HuH-7 (cell line): ENCODE data around the gene PI4K2A.

Experiments used
- DNase-seq: peaks from one replicate; pipeline ENCODE4 v3.0.0; 2011; ENCODE audit warnings: low spot score

The PI4K2A gene

DNA sequence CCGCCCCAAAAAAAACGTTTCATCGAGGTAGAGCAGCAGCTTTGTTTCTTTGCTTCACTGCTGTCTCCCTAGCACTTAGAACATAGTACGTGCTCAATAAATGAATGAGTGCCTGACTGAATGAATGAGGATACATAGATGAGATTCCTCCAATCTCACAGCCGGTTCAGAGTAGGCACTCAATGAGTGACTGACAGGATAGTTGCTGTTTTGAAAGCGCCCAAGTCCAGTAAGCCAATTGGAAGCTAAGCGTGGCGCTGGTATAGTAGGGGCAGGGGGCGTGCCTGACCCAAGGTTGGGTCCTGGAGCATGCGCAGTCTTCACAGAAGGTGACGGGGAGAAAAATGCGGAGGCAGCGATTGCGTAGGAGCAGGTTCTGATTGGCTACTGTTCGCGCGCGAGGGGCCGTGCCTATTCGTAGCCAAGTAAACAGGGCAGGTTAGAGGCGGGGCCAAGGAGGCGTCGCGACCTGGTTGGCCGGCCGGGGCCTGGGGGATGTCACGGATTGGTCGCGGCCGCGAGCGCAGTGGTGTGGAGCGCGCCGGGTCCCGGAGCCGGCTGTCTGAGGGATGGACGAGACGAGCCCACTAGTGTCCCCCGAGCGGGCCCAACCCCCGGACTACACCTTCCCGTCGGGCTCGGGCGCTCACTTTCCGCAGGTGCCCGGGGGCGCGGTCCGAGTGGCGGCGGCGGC, at the start of gene PI4K2A:
Gene PI4K2A (plus strand): TSS at position 498 of the 694 bp plus-strand sequence. CDS start 72 bp downstream, at position 570.
- peak; percentile 95 for DNase-seq

DNA sequence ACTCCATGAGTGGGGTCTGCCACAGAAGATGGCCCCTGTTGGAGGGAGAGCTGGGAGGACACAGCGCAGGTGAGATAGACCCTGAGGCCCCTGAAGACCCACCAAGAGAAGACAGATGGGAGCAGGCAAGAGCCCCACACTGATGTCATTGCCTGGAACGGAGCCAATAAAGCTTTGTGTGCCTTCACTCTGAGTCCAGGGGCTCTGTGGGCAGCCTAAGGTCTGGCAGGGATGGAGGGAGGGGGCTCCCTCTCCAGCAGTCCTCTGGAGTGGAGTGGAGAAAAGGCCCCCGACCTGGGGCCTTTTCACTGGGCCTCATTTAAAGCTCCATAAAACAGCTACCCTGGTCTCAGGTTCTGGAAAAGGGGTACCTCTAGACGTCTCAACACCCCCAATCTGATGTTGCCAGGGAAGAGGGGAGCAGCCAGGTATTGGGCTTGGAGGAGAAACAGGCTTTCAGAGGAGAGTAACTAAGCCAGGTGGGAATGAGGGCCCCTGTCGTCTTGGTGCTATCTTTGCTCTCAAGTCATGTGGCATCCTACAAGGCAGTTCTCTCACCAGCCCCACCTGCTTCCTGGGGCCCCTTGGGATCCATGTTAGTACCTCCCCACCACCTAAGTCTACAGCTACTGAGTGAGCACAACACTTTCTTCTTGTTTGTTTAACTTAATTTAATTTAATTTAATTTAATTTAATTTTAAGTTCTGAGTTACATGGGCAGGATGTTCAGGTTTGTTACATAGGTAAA, 49.5 kb upstream of the PI4K2A start:
- DNase-seq, result no peak

DNA sequence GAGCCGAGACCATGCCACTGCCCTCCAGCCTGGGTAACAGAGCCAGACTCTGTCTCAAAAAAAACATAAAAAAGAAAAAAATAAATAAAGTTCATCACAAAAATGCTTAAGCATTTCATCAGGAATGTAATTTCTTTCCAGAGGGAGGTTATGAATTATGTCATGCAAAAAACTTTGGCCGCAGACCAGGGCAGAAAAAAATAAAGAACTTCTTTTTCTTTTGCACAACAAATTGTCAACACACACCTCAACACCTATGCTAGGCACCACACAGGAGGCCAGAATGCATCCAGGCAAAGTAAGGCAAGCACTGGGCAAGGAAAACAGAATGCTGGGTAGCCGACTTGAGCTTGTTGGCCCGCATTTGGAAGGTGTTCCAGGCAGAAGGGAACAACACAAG, 47.0 kb upstream of the PI4K2A start:
- DNase-seq, result no peak

DNA sequence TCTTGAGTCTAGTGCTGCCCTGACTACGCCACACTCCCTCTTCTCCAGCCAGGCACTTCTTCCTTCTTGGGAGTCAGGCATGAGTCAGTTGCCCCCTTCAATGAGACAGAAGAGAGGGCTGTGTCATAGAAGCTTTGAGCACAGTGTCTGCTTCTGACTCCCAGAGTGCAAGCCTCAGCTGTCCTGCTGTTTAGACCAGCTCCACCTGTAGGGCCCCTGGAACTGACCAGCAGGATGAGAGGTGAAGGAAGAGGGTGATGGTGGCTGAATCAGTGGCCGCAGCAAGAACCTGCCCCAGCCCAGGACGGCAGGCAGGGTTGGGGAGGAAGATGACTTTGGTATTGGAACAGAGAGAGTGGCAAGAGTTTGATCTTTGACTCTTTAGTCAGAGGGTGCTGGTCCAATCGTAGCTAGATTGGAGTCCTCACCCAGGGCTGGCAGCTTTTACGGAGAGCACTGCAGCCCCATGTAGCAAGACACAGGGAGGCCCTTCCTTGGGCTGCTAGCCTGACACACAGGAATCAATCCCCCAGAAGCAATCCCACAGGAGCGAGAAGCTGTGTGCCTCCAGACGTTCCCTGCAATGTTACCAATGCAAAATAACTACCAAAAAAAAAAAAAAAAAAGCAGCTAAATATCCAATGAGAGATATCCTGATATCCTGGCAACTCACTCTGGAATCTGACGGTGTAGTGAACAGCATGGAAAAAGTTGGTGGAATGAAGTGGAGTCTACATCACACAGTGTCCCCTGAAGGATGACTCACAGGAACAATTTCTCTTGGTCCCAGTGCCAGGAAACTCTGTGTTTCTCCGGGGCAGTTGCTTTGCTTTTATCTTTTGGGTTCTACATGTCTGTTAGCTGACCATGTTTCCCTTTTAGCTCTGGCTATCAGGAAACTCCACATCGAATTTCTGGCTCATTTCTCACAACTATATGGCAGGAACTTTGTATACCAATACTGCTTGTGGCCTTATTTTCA, 44.1 kb upstream of the PI4K2A start:
- DNase-seq, result no peak

DNA sequence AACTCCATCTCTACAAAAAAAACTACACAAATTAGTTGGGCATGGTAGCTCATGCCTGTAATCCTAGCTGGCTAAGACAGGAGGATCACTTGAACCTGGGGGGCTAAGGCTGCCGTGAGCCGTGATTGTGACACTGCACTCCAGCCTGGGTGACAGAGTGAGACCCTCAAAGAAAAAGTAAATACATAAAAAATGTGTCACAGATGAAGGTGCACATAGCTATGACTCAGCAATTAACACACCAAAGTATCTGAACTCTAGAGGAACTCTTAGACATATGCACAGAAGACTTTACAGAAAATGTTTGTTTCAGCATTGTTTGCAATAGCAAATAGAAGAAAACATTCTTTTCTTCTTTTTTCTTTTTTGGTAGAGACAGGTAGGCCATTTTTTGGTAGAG, 42.7 kb upstream of the PI4K2A start:
- no peak for DNase-seq

DNA sequence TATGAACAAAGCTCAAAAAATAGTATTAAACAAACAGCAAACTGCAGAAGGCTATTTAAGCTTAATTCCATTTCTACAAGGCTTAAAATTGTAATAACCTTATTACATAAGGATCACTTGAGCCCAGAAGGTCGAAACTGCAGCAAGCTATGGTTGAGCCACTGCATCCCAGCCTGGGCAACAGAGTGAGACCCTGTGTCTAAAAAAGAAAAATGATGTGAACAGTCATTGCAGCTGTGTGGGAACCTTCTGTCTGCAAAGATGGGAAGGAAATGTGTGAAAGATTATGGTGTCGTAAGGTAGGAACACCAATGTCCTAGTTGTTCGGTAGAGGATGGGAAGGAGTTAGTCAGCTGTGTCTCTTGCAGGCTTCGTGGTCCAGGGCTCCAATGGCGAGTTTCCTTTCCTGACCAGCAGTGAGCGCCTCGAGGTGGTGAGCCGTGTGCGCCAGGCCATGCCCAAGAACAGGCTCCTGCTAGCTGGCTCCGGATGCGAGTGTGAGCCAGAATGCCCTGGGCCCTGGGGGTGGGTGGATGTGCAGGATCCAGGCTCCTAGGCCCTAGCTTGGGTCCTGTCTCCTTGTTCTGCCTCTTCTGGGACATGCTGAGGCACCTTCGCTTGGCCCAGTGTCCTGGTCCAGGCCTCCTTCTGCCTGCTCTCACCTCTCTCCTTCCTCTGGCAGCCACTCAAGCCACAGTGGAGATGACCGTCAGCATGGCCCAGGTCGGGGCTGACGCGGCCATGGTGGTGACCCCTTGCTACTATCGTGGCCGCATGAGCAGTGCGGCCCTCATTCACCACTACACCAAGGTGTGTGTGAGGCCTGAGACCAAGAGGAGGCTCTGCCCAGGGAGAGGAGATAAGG, 41.8 kb upstream of the PI4K2A start:
- no peak for DNase-seq

GRCh38 chr10:97599272-97599619, 41.2 kb upstream of the PI4K2A start:
- no peak for DNase-seq

- no peak for DNase-seq
These were observed 39.9 kb upstream of the PI4K2A start for GRCh38 chr10:97600616-97601015.

DNA sequence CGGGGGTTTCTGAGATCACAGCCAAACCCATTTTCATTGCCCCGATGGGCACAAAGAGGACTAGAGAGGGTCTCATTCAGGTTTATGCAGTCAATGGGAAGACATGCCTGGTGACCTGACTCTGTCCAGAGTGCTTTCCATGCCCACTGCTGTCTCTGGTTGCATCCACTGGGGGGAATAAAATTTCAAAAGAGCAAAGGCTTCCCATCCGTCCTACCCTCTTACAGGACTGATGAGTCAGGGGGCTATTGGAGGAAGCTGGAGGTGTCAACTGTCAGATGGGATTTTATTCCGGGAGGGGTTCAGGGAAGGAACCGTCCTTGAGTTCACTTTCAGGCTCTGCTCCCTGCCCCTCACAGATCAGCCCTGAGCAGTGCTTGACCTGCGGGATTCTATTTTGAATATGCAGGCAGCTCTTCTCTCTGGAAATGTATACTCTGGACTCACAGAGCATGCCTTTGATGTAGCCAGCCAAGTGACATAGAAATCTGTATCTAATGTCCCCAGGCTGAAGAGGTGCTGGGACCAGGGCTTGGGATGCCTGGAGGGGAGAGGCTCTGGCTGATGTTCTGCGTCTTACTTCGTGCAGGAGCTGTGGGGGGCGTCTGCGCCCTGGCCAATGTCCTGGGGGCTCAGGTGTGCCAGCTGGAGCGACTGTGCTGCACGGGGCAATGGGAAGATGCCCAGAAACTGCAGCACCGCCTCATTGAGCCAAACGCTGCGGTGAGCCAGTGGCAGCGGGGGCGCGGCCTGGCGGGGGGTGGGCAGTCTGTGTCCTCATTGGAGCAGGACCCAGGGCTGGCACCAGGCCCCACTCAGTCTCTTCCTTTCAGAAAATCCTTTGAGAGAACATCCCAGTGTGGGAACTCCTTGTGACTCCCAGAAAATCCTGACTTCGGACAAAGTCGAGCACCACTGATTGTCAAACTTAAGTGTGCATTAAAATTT, 38.9 kb upstream of the PI4K2A start:
- no peak for DNase-seq

GRCh38 chr10:97607095-97607636, 33.3 kb upstream of the PI4K2A start:
- no peak for DNase-seq

GRCh38 chr10:97608991-97609561, 31.4 kb upstream of the PI4K2A start:
- no peak for DNase-seq

DNA sequence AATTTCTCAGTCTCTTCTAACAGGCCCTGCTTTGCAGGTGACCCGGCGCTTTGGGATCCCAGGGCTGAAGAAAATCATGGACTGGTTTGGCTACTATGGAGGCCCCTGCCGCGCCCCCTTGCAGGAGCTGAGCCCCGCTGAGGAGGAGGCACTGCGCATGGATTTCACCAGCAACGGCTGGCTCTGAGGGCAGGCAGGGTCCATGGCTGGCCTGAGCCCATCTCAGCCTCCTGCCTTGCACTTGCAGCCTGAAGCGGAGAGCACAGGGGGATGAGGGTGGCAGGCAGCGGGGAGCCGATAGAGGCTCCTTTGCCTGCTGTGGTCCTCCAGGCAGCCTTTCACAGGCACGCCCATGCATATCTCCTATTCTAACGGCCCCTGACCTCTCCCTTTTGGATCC, 29.0 kb upstream of the PI4K2A start:
- no peak for DNase-seq

DNA sequence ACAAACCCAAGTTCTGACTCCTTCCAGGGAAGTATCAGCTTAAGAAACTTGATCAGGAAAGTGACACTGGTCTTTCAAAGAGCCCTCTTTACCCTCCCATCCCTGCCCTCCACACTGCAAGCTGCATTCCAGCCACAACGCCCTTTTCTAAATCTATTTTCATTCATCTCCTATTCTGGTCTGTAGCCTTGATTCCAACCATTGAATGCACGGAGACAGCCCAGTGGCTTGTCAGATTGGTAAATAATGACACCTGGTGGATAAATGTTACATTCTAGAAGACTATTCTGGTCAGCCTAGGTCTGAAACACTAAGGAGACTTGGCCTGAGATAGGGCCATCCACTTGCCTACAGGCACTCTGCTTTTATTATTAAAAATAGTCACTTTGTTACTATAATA, 28.1 kb upstream of the PI4K2A start:
- peak; percentile 42 for DNase-seq

GRCh38 chr10:97618285-97618684, 22.2 kb upstream of the PI4K2A start:
- DNase-seq, result no peak

- DNase-seq, result no peak
These were observed 21.7 kb upstream of the PI4K2A start for GRCh38 chr10:97618733-97619132.

DNA sequence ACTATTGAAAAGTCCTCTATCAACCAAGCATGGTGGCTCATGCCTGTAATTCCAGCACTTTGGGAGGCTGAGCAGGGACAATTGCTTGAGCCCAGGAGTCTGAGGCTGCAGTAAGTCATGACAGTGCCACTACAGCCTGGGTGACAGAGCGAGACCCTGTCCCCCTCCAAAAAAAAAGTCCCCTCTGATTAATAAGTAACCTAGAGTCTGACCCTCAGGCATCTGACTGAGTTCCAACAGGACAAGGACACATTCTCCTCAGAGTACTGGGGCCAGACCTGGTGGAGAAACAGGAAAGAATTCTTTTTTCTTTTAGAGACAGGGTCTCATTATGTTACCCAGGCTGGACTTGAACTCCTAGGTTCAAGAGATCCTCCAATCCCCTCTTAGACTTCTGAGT, 17.2 kb upstream of the PI4K2A start:
- no peak for DNase-seq

DNA sequence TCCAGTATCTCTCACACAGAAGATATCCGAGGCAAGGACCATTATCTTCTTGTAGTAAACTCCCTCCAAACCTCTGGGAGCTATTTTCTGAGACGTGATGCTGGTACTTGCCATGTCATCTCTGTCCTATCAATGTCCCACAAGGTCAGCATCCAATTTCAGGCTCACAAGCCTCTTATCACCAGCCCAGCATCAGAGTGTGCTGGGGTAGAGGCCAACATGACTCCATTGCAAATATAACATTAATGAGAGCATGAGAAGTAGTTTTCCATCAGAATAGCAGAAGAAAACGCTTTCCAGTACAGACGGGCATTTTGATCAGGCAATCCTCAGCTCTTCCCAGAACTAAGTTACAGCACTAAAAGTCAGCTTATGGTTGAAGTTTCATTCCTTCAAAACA, 12.7 kb upstream of the PI4K2A start:
- no peak for DNase-seq

DNA sequence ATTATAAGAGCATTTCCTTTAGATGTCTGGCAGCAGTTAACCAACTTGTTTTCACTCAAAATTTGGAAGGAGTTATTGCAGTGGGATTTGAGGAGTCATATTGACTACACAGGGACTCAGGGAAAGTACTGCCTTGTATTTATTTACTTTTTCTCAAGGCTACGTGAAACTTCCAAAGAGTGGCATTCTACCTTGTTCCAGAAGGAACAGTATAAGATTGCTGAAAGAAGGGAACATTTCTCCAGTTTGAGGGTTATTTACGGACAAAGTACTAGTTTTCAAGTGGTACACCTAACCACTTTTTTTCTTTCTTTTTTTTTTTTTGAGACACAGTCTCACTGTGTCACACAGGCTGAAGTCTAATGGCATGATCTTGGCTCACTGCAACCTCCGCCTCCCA, 12.2 kb upstream of the PI4K2A start:
- no peak for DNase-seq

- DNase-seq, result no peak
These were observed 11.2 kb upstream of the PI4K2A start for GRCh38 chr10:97629289-97629688.

- no peak for DNase-seq
These were observed 9.4 kb upstream of the PI4K2A start for GRCh38 chr10:97631098-97631497.
